ENCODE measurements around the gene TSPAN16.
"Not testable (repeated sequence)": the region's sequence is repeated elsewhere in the genome, so short reads cannot be mapped to it uniquely, and the experiment has no call there.

The TSPAN16 gene

DNA sequence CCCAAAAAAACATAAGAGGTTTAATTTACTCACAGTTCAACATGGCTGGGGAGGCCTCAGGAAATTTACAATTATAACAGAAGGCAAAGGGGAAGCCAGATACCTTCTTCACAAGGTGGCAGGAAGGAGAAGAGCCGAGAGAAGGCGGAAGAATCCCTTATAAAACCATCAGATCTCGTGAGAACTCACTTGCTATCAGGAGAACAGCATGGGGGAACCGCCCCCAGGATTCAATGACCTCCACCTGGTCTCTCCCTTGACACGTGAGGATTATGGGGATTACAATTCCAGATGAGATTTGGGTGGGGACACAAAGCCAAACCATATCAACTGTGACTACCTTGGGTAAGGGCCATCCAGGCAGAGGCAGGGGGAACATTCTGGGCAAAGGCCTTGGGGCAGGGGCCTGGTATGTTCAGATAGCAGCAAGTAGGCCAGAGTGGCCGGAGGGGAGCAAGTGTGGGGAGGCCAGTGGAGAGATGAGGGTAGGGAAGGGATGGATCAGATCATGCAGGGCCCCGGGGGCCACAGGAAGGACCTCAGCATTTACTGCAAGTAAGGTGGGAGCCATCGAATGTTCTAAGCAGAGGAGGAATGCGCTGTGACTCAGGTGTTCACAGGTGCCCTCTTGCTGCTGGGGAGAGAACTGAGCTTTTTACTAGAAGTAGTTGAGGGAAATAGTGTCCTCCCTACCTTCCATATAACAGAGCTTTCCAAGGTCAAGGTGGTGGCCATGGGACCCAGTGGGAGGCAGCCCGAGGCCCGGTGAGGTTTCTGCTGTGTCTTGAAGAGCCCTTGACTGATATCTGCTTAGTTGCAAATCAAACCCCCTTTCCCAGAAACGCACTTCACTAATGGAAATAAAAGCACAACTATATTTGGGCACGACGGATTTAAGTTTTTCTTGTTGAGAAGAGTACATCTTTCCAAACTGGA is 25.5 kb downstream of the TSPAN16 start:
- peak in 1 of 5 experiments; percentile 14 for DNase-seq

GRCh38 chr19:11322269-11323024 is 26.5 kb downstream of the TSPAN16 start:
- no peak for DNase-seq

DNA sequence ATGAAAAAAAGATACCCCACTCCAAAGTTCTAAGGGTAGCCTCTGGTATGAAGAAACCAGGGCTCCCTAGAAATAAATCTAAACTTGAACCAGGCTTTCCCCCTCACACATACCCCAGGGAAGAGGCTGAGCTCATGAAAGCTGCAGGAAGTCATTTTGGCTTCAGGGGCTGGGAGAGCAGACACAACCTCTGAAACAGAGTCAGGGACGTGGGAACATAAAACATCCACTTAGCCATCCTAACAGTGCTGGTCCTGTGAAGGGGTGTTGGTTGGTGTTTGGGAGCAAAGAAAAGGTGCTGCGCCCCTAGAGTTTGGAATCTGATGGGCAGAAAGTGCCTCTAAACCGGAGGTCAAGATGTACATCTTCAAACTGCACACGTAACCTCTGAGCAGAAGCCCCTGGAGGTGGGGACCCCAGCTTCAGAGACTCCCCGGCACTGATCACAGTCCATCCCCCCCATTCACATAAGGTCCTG is 27.7 kb downstream of the TSPAN16 start:
- DNase-seq, result no peak

GRCh38 chr19:11324079-11324661 is 28.2 kb downstream of the TSPAN16 start:
- peak in 2 of 5 experiments; percentile 47 to 84 for DNase-seq

GRCh38 chr19:11324748-11325389 is 28.9 kb downstream of the TSPAN16 start:
- DNase-seq, result no peak

DNA sequence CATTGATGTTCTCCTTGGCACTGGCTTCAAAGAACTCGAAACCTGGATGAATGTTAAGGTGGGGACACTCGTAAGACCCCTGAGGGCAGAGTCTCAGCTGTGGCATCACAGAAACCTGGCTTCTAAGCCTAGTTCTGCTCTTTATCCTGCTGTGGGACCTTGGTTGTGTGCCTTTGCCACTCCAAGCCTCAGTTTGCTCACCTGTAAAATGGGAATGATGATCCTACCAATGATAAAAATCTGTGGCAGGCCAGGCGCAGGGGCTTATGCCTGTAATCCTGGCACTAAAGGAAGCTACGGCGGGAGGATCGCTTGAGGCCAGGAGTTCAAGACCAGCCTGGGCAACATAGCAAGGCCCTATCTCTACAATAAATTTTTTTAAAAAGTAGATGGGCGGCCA is 29.6 kb downstream of the TSPAN16 start:
- no peak for DNase-seq

DNA sequence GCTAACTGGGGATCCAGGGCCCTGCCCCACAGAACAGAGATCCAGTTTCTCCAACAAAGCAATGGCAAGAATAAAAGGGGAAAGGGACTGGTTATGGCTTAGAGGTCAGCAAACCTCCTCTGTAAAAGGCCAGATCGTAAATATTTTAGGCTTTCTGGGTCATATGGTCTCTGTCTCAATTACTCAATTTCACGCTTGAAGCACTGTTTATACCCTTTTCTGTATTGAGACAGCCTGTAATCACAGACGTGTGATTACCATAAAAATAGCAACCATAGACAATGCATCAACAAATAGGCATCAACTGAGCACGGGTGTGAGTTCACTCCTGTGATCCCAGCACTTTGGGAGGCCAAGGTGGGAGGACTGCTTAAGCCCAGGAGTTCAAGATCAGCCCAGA is 34.2 kb downstream of the TSPAN16 start:
- no peak for DNase-seq

DNA sequence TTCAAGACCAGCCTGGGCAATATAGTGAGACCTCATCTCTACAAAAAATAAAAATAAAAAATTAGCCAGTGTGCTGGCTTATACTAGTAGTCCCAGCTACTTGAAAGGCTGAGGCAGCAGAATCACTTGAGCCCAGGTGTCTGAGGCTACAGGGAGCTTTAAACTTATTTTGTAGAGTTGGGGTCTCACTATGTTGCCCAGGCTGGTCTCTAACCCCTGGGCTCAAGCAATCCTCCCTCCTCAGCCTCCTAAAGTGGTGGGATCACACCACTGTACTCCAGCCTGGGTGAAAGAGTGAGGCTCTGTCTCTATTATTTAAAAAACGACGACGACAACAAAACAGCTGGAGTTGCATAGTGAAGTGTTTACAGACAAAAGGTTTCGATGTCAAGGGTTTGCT is 35.5 kb downstream of the TSPAN16 start:
- no peak for DNase-seq

DNA sequence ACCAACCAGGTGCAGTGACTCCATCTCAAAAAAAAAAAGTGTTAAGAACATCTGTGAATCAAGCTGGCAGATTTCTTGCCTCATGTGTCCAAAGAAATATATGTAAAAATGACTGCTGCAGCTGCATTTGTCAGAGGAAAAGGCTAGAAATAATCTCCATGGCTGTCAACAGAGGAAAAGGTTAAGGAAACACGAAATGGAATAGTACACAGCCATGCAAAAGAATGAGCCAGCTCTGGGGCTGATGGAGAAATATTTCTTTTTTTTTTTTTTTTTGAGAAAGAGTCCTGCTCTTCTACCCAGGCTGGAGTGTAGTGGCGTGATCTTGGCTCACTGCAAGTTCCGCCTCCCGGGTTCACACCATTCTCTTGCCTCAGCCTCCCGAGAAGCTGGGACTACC is 36.9 kb downstream of the TSPAN16 start:
- DNase-seq, result no peak

- not testable (repeated sequence) for DNase-seq
Measured at GRCh38 chr19:11333838-11334237, 37.9 kb downstream of the TSPAN16 start.

- DNase-seq, result no peak
Measured at GRCh38 chr19:11335449-11336146, 39.6 kb downstream of the TSPAN16 start.

- DNase-seq, result peak in 1 of 5 experiments; percentile 63
Measured at GRCh38 chr19:11337080-11337479, 41.1 kb downstream of the TSPAN16 start.

DNA sequence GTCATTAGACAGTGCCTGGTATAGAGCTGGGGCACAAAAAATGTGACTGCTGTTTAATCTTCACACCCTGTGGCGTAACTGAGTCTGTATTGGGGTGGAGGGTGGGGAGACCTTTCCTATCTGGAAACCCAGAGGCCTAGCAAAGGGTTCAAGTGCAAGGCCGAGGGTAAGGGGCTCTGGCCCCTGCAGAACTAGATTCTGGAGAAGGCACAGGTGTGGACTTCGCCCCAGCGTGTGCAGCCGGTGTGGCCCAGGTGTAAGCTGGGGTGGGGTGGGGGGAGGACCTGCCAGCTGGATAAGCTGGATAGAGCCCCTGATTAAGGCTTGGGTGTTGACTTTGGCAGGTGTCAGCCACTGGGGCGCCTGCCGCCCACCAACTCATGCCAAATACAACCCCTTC is 42.2 kb downstream of the TSPAN16 start:
- no peak for DNase-seq

GRCh38 chr19:11338569-11339253 is 42.8 kb downstream of the TSPAN16 start:
- DNase-seq, result no peak

GRCh38 chr19:11339254-11340098 is 43.5 kb downstream of the TSPAN16 start, which contains the start of gene RAB3D:
TSS of gene RAB3D (minus strand) at chr19:11339657. CDS start at chr19:11337399, 2,258 bp downstream.
- peak; percentile 42 to 88 (median 71) for DNase-seq

GRCh38 chr19:11340099-11340467 is 44.1 kb downstream of the TSPAN16 start:
- not testable (repeated sequence) for DNase-seq

DNA sequence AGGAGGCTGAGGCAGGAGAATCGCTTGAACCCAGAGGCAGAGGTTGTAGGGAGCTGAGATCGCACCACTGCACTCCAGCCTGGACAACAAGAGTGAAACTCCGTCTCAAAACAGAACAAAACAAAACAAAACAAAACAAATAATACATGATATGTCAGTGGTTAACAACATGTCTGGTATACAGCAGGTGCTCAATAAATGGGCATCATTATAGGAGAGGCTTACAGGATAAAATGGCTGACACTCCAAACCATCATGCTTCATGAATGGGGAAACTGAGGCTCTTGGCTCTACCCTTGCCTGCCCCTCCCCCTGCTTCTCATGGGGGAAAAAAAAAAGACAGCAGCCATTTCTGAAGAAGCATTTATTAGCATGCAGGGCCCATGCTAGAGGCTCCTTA is 46.5 kb downstream of the TSPAN16 start:
- DNase-seq, result no peak

DNA sequence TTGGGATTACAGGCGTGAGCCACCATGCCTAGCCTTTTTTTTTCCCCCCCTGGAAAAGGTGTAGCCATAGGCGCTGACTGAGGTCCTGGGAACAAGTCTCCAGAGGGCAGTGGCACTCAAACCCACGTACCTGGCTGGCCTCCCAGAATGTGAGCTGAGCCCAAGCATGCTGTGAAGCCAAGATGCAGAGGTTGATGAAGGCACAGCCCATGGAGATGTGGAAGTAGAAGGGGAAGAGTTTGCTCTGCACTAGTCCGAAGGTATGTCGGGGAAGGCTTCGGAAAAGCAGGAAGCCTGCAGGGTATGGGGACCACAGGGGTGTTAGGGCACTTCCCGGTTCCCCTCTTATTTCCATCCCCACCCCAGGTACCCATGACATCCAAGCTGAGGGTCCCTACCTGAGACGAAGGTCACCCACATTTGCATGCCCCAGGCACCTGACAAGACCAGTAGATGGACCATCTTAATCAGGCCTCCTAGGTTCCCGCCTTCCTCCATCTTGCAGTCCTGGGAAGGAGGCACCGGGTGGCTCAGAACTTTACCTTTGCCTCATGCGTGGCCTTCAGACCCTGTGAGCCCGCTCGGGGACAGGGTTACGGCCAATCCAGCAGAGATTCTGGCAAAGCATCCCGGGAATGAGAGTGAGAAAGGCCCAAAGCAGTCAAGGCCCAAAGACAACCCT is 49.3 kb downstream of the TSPAN16 start:
- DNase-seq, result no peak

GRCh38 chr19:11346104-11346940 is 50.4 kb downstream of the TSPAN16 start, which contains the start of the genes CCDC159 and TMEM205:
TSS of gene CCDC159 (plus strand) at chr19:11346519. CDS start at chr19:11346607, 88 bp downstream.
TSS of gene TMEM205 (minus strand) at chr19:11346268. CDS start at chr19:11345619, 649 bp downstream.
- DNase-seq, result peak; percentile 90 to 99 (median 98)
